UCSD-AML1 (cell line): ENCODE measurements around the gene NCAPH2.
"Not testable (repeated sequence)": the region's sequence is repeated elsewhere in the genome, so short reads cannot be mapped to it uniquely, and the experiment has no call there.

Experiments
- DNase-seq: peaks from one replicate; lab custom pipeline; 2025; ENCODE audit not compliant: unreplicated experiment; lab: John Stamatoyannopoulos, UW

Gene NCAPH2

GRCh38 chr22:50528682-50529415, 20.8 kb downstream of the NCAPH2 start:
- DNase-seq = no peak

- no peak for DNase-seq
Measured at GRCh38 chr22:50529416-50529896, 21.4 kb downstream of the NCAPH2 start.

GRCh38 chr22:50529897-50530579, 22.0 kb downstream of the NCAPH2 start, which contains the start of gene TYMP:
Gene TYMP, minus strand, starts transcription at chr22:50530012. Its CDS starts 303 bp downstream, at chr22:50529709.
- peak; percentile 70 for DNase-seq

- no peak for DNase-seq
Measured at GRCh38 chr22:50530580-50530876, 22.5 kb downstream of the NCAPH2 start.

GRCh38 chr22:50530877-50531545, 23.0 kb downstream of the NCAPH2 start:
- peak; percentile 88 for DNase-seq

GRCh38 chr22:50531546-50531961, 23.5 kb downstream of the NCAPH2 start:
- DNase-seq = peak; percentile 73

GRCh38 chr22:50531962-50532674, 24.1 kb downstream of the NCAPH2 start:
- peak; percentile 68 for DNase-seq

GRCh38 chr22:50532824-50533796, 25.1 kb downstream of the NCAPH2 start:
- no peak for DNase-seq

GRCh38 chr22:50533856-50534711, 26.1 kb downstream of the NCAPH2 start:
- DNase-seq = not testable (repeated sequence)

GRCh38 chr22:50535113-50535512, 27.1 kb downstream of the NCAPH2 start:
- no peak for DNase-seq

GRCh38 chr22:50536226-50536625, 28.2 kb downstream of the NCAPH2 start:
- DNase-seq = no peak

GRCh38 chr22:50537765-50538164, 29.7 kb downstream of the NCAPH2 start:
- DNase-seq = no peak

GRCh38 chr22:50540381-50540780, 32.4 kb downstream of the NCAPH2 start:
- no peak for DNase-seq

GRCh38 chr22:50541667-50542026, 33.6 kb downstream of the NCAPH2 start:
- DNase-seq = not testable (repeated sequence)

- no peak for DNase-seq
Measured at GRCh38 chr22:50542416-50542927, 34.4 kb downstream of the NCAPH2 start.

GRCh38 chr22:50544078-50544745, 36.2 kb downstream of the NCAPH2 start:
- peak; percentile 70 for DNase-seq

- DNase-seq = peak; percentile 35
Measured at GRCh38 chr22:50544746-50545253, 36.8 kb downstream of the NCAPH2 start.
